HG02763 (cell line): ENCODE data around the gene FUT4.
"Not testable (repeated sequence)": the region's sequence is repeated elsewhere in the genome, so short reads cannot be mapped to it uniquely, and the experiment has no call there.

Experiments used
- ATAC-seq: cut with Tn5 transposase; IDR thresholded peaks from one replicate; pipeline ENCODE4 v1.9.1; 2021; ENCODE audit warnings: mild to moderate bottlenecking, moderate library complexity; ENCODE audit not compliant: unreplicated experiment

Gene FUT4, protein sequence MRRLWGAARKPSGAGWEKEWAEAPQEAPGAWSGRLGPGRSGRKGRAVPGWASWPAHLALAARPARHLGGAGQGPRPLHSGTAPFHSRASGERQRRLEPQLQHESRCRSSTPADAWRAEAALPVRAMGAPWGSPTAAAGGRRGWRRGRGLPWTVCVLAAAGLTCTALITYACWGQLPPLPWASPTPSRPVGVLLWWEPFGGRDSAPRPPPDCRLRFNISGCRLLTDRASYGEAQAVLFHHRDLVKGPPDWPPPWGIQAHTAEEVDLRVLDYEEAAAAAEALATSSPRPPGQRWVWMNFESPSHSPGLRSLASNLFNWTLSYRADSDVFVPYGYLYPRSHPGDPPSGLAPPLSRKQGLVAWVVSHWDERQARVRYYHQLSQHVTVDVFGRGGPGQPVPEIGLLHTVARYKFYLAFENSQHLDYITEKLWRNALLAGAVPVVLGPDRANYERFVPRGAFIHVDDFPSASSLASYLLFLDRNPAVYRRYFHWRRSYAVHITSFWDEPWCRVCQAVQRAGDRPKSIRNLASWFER

DNA sequence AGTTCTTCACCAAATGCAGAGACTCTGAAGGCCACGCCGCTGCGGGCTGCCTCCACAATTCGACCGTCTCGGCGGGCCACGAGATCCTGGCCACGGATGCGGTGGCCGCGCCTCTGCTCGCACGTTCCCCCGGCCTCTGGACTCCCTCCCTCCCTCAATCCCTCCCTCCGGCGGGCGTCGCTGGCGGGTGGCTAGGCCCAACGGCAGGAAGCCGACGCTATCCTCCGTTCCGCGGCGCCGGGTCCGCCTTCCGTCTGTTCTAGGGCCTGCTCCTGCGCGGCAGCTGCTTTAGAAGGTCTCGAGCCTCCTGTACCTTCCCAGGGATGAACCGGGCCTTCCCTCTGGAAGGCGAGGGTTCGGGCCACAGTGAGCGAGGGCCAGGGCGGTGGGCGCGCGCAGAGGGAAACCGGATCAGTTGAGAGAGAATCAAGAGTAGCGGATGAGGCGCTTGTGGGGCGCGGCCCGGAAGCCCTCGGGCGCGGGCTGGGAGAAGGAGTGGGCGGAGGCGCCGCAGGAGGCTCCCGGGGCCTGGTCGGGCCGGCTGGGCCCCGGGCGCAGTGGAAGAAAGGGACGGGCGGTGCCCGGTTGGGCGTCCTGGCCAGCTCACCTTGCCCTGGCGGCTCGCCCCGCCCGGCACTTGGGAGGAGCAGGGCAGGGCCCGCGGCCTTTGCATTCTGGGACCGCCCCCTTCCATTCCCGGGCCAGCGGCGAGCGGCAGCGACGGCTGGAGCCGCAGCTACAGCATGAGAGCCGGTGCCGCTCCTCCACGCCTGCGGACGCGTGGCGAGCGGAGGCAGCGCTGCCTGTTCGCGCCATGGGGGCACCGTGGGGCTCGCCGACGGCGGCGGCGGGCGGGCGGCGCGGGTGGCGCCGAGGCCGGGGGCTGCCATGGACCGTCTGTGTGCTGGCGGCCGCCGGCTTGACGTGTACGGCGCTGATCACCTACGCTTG lies at the start of gene FUT4:
Gene FUT4 (plus strand): TSS at position 227 of the 951 bp plus-strand sequence. CDS start 213 bp downstream, at position 440.
- ATAC-seq: peak; percentile 84

DNA sequence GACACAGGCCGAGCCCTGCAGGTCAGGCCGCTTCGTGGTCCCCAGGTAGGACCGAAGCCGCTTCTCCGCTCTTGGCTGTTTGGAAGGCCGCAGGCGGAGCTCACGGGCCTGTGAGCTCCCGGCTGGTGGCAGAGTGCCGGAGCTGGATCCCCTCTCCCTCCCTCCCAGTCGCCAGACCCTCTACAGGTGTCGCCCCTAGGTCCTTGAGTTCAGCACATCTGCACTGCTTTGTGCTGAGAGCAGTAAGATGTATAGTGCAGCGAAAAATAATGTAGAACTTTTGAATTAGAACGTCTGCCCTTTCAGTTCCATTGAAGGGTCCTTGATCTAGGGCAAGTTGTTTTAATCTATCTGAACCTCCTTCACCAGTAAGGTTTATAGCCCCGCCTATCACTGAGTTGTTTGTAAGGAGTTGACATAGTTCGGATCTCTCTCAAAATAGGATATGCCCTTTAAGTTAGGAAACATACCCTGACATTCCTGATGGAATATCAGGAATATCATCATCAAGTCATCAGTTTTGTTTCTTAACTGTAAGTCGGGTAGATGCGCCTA lies 49.5 kb upstream of the FUT4 start:
- peak; percentile 55 for ATAC-seq

DNA sequence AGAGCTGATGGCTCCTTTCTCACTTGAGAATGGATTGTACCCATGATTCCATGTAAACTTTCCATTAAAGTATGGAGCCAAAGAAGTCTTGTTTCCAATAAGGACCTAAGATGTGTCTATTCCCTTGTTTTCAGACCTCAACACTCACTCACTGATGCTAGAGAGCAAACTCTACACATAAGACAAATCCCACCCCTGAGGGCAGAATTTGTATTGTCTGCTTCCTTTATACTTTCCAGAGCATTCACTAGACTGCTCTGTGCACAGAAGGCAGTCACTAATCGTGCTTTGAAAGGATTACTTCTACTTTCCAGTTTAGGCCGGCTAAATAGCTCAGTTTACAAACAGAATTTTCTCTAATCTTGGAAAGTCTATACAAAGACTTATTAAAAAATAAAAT lies 43.5 kb upstream of the FUT4 start:
- no peak for ATAC-seq

DNA sequence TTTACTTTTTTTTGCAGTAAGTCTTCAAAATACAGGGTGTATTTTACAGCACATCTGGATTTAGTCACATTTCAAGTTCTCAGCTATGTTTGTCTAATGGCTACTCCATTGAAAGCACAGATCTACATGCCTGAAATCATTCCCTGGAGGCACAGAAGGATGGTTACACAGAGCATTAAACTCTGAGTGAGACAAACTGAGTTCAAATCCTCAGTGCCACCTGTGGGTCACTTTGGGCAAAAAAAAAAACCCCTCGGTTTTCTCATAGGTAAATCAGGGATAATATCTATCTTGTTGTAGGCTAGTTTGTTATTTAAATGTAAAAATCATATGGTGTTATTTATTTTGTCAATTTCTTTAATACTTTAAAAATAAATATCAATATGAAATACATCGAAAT lies 42.2 kb upstream of the FUT4 start:
- no peak for ATAC-seq

DNA sequence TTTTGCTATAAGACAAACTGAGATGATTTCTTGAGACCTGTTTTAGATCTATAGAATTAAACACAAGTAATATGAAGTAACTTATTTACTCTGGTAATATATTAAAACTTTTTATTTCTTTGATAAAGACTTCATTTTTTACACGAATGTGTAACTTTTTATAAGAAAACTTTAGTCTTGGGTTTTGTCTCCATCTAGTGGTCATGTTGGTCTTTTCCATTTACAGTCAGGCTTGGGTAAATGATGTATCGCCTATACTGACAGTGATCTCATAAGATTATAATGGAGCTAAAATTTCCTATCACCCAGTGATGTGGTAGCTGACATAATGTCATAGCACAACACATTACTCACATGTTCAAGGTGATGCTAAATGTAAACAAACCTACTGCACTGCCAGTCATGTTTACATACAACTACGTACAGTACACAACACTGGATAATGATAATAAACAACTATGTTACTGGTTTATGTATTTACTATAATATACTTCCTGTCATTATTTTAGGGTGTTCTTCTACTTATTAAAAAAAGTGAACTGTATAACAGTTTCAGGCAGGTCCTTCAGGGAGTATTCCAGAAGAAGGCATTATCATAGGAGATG lies 38.9 kb upstream of the FUT4 start:
- ATAC-seq: peak; percentile 68

DNA sequence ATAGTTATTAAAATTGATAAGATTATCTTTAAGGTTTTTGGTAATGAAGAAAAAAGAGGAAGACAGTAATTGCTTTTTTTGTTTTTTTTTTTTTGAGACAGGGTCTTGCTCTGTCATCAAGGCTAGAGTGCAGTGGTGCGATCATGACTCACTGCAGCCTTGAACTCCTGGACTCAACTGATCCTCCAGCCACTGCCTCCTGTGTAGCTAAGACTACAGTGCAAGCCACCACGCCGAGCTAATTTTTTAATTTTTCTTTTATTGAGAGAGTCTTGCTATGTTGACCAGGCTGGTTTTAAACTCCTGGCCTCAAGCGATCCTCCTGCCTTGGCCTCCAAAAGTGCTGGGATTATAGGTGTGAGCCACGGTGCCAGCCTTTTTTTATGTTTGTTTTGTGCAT lies 37.2 kb upstream of the FUT4 start:
- not testable (repeated sequence) for ATAC-seq

DNA sequence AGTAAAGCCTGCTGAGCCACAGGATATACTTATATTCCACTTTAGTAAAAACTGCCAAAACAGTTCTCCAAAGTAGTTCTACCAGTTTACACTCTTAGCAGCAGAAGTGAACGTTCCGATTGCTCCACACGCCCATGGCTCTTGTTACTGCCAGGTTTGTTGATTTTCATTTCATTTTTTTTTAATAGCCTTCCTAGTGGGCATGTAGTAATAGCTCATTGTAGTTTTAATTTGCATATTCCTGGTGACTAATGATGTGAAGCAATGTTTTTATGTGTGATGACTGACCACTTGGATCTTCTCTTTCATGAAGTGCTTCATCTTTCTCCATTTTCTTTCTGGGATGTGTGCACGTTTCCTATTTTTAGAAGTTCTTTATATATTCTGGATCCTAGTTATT lies 36.2 kb upstream of the FUT4 start:
- ATAC-seq: no peak

DNA sequence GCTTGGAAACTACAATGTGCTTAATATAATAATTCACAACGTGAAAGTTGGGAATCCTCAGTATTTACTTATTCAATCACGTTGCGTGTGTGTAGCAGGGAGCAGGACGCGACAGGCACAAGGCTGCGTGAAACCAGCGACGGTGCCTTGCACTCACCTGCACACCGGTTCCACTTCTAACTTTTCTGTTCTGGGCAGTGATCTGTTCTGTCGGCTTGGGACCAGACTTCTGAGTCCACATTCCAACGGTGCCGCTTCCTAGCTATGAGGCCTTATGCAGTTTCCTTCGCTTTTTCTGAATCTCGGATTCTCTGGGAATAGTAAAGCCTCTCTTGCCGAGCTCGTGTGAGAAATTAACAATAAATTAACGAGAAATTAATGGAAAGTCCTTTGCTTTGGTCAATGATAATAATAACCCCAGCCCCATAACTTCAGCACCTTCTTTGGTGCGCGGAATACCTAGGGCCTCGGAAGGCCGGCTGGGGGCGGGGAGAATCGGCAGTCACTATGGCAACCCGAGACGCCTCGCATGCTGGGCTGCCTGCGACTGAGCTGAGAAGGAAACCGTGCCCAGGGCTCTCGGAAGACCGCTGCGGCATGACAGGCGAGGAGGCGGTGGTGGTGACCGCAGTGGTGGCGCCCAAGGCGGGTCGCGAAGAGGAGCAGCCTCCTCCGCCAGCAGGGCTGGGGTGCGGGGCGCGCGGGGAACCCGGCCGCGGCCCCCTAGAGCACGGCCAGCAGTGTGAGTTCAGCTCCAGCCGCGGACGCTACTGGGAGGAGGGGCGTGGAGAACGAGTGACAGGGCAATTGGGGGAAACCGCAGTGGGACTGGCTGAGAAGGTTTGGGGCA lies 31.6 kb upstream of the FUT4 start, which contains the start of gene C11orf97:
Gene C11orf97 (plus strand): TSS at position 530 of the 850 bp plus-strand sequence. CDS start 68 bp downstream, at position 598.
- peak; percentile 94 for ATAC-seq

DNA sequence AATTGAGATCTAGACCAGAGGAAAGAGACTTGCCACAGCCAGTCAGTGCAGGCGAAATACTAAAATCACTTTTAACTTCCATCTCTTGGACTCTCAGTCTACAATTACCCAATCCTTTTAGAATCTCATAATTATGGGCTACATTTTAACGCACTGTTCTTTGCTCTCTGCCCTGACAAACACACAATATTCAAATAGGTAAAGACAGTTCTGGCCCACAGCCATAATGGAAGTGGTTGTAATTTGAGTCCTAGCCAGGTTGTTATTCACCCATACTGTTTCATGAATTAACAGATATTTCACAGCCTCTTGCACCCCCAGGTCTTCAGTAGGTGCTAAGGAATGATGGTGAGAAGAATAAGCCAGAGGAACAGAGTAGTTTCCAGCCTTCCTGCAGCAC lies 30.6 kb upstream of the FUT4 start:
- no peak for ATAC-seq

DNA sequence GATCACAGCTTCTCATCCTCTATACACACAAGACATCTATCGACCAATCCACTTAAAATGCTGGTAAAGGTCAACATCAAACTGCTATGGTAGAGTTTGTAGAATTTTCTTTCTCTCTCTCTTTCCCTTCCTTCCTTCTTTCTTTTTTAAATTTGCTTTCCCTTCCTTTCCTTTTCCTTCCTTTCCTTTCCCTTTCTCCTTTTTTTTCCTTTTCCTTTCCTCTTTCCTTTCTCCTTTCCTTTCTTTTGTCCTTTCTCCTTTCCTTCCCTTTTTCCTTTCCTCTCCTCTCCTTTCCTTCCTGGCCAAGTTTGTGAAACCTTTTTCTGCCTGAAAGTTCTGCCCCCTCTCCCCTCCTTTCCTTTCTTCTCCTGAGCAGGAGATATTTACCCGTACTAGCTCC lies 28.3 kb upstream of the FUT4 start:
- ATAC-seq: no peak

DNA sequence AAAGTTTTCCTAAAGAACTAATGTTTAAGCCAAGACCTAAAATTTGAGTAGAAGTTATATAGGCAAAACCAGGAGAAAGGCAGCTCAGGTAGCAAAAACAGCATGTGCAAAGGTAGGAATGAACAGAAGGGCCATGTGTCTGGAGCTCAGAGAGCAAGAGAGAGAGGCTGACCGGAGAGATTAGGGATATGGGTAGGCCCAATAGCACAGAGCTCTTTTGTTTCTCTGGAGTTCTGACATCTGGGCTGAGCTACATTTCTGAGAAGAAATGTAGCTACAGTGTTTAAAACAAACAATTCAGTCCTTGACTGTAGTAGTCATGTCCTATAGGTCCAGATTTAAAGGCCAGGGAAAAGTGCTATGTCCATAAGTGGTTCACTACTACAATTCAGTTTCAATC lies 27.0 kb upstream of the FUT4 start:
- ATAC-seq: no peak

DNA sequence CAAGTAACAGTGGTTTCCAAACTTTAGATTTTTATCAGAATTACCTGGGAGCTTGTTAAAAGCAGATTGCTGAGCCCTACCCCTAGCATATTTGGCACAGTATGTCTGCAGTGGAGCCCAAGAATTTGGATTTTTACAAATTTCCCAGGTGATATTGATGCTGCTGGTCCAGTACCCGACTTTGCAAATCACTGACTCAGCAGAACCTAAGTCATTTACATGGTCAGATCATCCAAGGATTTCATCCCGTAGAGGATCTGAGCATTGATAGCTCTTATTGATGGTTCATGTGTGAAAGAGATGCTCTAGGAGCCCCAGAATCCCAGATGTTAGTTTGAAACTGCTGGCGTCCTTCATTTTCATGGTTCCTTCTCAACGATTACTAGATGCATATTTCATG lies 25.4 kb upstream of the FUT4 start:
- ATAC-seq: no peak

DNA sequence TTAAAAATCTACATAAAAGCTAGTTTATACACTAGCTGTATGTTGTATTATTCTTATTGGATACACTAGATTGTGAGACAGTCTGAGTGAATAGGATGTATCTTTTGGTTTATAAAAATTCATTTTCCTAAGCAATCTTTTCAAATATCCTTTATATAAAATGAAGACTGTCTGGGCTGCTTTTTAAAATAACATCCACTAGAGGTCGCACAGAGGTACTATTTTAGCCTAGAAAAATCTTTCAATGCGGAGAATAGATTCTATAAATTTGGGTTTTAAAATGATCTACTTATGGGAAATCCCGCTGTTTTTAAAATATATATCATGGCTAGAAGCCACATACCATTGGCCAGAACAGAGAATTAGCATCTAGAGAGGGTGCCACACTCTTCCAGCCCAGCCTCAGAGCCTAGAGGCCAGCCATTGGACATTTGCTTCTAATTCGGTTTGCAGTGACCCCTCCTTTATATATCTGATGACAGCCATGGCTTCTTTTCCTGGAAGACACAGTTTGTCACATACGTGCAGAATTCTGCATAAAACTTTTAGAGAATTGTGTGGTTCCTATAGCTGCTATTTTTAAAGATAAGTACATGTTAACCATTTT lies 24.1 kb upstream of the FUT4 start:
- no peak for ATAC-seq

DNA sequence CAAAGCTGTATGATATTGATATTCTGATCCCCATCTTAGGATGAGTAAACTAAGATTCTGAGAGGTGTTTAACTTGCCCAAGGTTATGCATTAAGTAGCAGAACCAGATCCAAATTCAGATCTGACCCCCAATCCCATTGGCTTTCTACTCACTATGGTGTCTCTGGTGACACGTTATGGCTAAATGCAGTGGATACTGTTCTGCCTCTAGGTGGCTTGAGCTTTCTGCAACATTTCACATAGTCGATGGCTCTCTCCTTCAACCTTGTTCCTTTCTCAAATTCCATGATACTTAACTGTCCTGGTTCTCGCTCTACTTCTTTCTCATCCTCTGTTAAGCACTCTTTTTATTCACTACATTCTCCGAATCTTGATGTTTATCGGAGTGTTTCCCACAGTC lies 22.0 kb upstream of the FUT4 start:
- no peak for ATAC-seq

DNA sequence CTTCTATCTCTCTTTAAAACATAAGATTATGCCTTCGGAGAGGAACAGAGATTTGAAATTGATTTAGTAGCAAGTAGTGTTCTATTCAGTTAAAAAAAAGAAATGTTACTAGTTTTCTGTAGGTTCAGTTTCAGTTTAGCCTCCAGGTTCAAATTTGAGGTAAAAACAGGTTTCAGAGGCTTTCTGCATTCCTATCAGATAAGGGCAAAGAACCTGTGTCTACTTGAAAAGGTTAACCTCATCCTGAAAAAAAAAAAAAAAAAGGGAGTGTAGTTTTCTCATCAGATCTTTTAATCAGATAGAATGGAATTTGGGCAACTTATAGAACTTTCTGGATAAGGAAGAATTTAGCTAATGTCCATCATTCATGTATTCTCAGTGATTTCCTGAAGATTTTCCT lies 19.4 kb upstream of the FUT4 start:
- ATAC-seq: no peak

DNA sequence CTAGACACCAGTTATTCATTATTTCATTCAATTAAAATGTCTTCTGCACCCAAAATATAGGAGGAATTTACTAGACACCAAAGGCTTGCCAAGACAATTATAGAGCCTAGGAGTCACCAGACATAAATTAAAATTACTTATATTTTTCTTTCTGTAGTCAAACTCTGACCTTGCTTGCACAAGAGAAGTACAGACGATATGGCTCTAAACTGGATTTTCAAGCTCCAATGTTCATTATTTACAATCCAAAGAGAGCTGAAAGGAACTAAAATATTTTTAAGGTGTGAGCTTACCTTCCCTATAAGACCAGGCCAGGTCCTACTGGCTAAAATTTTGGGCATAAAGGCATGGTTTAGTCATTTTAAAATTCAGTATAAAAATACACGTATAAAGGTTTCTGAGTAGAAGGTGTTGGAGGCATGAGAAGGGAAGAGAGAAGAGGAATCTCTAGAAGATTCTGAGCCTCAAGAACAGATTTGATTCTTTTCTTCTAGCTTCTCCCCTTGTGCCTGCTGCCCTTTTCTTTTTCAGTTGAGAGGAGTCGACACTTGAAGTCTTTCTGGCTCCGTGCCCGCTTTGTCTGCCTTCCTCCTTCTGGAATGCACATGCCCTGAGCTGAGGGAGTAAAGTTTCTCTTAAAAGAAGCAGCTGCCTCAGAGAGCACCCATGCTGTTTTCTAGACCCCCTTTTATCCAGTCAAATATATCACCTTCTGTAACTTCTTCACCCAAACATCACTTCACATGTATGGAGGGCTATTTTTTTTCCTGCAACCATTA lies 18.0 kb upstream of the FUT4 start:
- no peak for ATAC-seq

DNA sequence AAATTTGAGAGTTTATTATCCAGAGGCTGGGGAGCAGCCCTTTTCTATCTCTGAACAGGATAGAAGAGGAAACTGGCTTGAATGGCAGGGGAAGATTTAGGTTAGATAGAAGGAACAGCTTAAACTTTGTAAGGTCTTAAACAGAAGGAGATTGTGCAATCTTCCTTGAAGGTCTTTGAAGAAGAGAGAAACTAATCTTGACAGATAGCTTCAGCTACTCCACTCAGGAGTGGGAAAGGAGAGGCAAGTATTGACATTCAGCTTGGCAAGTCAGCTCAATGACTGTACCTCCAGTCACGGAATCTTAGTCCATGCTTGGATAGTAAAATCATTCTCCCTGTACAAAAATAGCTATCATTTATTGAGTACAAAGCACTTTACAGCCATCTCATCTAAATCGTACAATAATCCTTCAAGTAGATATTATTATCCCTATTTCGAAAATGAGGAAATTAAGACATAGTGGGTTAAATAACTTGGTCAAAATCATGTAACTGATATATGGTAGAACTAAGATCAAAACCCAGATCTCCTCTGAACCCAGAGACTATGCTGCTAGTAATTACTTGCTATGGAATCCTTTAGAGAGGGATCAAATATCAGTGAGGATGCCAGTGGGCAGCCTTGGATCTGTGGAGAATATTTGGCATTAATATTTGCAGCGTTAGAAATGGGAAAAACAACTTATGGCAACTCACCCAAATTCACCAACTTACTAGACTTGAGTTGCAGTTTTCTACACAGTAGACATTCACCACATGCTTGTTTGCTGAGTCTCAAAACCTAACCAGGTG lies 16.9 kb upstream of the FUT4 start:
- ATAC-seq: no peak

DNA sequence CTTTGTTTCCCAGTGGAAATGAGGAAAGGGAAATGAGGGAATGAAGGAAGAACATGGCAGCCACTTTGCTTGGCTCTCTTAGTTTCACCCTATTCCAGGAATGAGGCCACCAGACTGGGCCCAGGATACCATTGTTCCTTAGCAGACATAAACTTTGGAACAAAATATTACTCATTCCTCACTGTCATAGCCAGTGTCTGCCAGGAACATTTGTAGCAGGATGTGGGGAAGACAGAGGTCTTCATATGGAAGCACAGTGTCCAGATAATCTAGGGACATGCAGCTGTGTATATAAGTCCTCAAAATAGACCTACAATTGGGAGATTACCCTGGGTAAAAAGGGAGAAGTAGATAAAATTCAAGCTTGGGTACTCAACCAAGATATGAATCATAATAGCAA lies 15.2 kb upstream of the FUT4 start:
- ATAC-seq: no peak
